ENCODE results near the gene CCDC87.
"Not testable (repeated sequence)": the region's sequence is repeated elsewhere in the genome, so short reads cannot be mapped to it uniquely, and the experiment has no call there.

The CCDC87 gene

GRCh38 chr11:66554602-66555001, 38.3 kb downstream of the CCDC87 start:
- peak; percentile 64 for DNase-seq (ENCODE audit: low spot score)

GRCh38 chr11:66550887-66551286, 42.0 kb downstream of the CCDC87 start:
- DNase-seq (ENCODE audit: low spot score): peak; percentile 46

- no peak for DNase-seq (ENCODE audit: low spot score)
Observed at GRCh38 chr11:66549696-66550095, 43.2 kb downstream of the CCDC87 start.

GRCh38 chr11:66548774-66549630, 43.9 kb downstream of the CCDC87 start:
- no peak for DNase-seq (ENCODE audit: low spot score)

- peak; percentile 70 for DNase-seq (ENCODE audit: low spot score)
Observed at GRCh38 chr11:66548041-66548440, 44.8 kb downstream of the CCDC87 start.

- DNase-seq (ENCODE audit: low spot score): peak; percentile 77
Observed at GRCh38 chr11:66547662-66548009, 45.2 kb downstream of the CCDC87 start.

- DNase-seq (ENCODE audit: low spot score): peak; percentile 90
Observed at GRCh38 chr11:66546966-66547661, 45.7 kb downstream of the CCDC87 start.

- DNase-seq (ENCODE audit: low spot score): peak; percentile 95
Observed at GRCh38 chr11:66546368-66546965, 46.4 kb downstream of the CCDC87 start, which contains the start of gene ACTN3. ACTN3 (plus strand) TSS chr11:66546903; CDS start chr11:66546938, 35 bp downstream.

- DNase-seq (ENCODE audit: low spot score): peak; percentile 100
Observed at GRCh38 chr11:66545701-66546367, 47.0 kb downstream of the CCDC87 start, which contains the start of gene ZDHHC24. ZDHHC24 (minus strand) TSS chr11:66546048; CDS start chr11:66546003, 45 bp downstream.

GRCh38 chr11:66544952-66545351, 47.9 kb downstream of the CCDC87 start:
- DNase-seq (ENCODE audit: low spot score): not testable (repeated sequence)

- no peak for DNase-seq (ENCODE audit: low spot score)
Observed at GRCh38 chr11:66543263-66544107, 49.4 kb downstream of the CCDC87 start.

GRCh38 chr11:66542362-66542761, 50.5 kb downstream of the CCDC87 start:
- DNase-seq (ENCODE audit: low spot score): no peak

GRCh38 chr11:66541892-66542291, 51.0 kb downstream of the CCDC87 start:
- no peak for DNase-seq (ENCODE audit: low spot score)

GRCh38 chr11:66540598-66540997, 52.3 kb downstream of the CCDC87 start:
- DNase-seq (ENCODE audit: low spot score): not testable (repeated sequence)
